Suppressor macrophage treated with lipopolysaccharide for 1 hour (primary cell): ENCODE measurements around the gene FGF14.
A peak's percentile ranks its signal among the peaks of the same experiment; 100 is the strongest.

ENCODE experiments used
- DNase-seq, 3 donors: peaks; one replicate each; pipeline ENCODE4 v3.0.0-alpha.2; 2020 to 2022

FGF14 gene

GRCh38 chr13:101916108-101916774 lies 485.6 kb downstream of the FGF14 start:
- no peak for DNase-seq

- DNase-seq, result no peak
Measured at GRCh38 chr13:101915755-101916107, 486.1 kb downstream of the FGF14 start.

- no peak for DNase-seq
Measured at GRCh38 chr13:101915331-101915730, 486.5 kb downstream of the FGF14 start.

DNA sequence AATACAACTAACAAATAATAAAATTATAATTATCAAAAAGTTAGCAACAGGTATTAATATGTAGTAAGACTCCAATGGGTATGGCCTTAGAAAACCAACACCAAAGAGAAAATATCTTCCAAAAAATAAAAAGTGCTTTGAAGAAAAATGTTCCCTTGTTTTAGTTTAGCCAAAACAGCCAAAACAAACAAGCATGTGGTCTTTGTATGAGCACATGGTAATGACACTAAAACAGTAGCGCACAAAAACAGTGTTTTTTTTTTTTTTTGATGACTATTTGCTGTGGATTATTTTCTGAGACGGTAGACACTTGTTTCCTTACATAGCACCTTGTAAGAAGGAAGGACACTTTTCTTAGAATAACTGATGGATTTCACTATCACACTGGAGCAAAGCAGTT lies 490.1 kb downstream of the FGF14 start:
- no peak for DNase-seq

- no peak for DNase-seq
Measured at GRCh38 chr13:101903890-101904289, 498.0 kb downstream of the FGF14 start.

DNA sequence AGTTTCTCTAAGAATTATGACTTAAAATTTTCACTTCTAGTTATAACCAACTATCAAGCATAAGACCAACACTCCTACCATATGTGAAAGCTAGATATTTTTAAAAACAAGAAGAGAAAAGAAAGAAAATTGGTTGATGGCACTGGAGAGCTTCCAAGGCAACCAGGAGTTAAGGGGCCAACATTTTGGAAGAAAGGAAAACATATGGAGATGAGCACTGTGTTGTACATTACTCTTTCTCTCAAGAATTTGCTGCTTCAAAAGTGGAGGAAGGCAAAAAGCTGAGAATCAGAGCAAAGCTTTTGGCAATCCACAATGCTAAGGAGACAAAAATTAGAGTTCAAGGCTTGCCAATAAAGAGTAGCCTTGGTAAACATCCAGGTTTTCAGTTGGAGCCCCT lies 503.2 kb downstream of the FGF14 start:
- no peak for DNase-seq

- DNase-seq, result no peak
Measured at GRCh38 chr13:101896541-101896940, 505.3 kb downstream of the FGF14 start.

DNA sequence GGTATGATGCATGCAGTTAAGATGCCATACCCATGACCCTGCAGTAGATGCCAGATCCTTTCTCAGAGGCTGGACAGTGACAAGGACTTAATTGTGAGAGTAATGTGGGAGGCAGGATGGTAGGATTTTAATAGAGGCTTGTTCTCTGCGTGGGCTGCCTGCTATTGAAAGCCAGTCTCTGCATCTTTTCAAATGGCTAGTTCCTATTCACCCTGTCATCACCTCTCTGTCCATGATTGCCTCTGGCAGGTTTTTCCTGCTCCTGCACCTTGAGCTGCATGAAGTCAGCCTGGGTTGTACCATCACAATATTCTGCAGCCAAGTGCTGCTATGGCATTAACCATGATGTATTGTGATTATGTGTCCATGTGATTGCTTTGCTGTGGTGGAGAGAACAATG lies 508.8 kb downstream of the FGF14 start:
- DNase-seq, result no peak

GRCh38 chr13:101892296-101892695 lies 509.6 kb downstream of the FGF14 start:
- no peak for DNase-seq

DNA sequence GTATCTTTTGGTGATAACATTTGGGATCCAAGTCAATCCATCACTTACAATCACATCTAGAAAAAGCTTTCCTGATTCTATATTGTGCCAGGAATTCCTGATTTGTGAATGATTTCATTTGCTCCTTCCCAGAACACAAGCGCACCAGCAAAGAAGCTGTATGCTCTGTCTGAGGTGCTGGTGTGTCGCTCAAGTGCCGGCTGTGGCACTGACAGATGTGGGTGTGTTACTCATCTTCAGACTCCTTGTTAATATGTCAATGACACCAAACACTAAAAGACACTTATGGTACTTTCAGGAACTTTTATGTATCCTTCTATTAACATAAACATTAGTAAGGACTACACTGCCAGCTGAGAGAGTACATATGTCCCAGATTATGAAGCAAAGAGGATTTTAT lies 520.3 kb downstream of the FGF14 start:
- no peak for DNase-seq

DNA sequence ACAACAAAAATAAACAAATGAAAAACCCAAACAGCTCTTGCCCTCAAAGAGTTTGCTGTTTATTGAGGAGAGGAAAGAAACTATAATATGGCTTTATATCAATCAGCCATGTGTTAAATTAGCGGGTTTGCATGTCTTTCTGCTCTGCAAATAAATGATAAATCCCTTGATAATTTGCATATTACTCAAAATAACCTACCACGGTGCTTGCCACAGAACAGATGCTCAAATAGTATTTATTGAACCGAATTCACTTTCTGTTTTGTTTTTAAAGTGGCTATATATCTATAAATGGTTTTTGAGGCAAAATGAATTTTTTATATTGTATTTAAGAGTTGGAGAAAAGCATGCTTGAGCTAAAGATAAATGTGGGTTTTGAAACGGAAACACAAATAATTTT lies 521.3 kb downstream of the FGF14 start:
- DNase-seq, result no peak

DNA sequence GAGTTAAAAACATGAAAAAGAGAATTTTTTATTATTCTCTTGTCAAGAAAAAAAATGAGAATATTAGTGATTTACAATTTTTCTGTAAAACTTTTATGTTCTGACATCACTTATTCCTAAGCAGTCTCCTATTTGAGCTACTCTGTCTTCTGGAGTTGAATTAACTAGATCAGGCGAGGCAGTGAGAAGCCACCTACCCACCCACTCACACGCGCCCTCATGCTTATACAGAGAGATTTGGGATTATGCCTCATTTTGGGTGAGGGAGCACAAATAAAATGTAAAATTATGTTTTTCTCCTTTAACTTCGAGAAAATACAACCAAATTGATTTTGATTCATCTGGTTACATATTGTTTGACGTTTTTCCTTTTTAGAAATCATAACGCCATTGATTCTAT lies 524.9 kb downstream of the FGF14 start:
- no peak for DNase-seq

GRCh38 chr13:101875717-101876393 lies 526.0 kb downstream of the FGF14 start:
- peak in 1 of 3 donors; percentile 5 for DNase-seq

DNA sequence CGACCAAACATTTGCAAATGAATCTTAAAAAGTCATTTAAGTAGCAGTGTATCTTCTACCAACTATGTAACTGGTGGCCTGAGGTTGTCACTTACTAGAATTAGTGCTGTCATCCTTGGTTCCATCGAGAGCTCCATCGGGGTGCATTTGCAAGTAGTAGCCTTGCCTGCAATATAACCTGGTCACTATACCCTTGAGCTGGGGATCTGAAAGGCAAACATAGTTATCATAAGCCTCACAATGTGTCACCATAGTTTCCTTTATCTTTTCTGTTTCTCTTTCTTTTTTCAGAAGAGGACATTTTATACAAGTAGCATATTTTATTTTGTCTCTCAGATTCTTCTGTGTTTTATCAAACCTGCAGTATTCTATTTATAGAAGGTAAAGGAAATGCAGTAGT lies 526.8 kb downstream of the FGF14 start:
- DNase-seq, result no peak

DNA sequence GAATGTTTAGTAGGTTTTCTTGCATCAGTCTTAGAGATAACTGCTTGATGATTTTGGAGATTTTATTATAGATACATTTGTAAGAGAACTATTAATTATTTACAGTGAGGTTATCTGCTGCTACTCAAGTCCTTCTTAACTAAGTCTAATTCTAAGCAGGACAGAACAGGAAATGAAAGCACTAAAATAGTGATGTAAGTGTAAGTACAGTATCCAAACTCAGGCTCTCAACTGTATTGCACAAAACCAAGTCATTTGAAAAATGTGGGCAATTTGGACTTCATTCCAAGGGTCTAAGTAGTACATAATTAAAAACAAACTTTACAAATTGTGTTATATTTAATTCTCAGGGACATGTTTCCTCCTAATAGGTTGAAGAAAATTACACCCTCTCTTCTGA lies 532.3 kb downstream of the FGF14 start:
- no peak for DNase-seq

DNA sequence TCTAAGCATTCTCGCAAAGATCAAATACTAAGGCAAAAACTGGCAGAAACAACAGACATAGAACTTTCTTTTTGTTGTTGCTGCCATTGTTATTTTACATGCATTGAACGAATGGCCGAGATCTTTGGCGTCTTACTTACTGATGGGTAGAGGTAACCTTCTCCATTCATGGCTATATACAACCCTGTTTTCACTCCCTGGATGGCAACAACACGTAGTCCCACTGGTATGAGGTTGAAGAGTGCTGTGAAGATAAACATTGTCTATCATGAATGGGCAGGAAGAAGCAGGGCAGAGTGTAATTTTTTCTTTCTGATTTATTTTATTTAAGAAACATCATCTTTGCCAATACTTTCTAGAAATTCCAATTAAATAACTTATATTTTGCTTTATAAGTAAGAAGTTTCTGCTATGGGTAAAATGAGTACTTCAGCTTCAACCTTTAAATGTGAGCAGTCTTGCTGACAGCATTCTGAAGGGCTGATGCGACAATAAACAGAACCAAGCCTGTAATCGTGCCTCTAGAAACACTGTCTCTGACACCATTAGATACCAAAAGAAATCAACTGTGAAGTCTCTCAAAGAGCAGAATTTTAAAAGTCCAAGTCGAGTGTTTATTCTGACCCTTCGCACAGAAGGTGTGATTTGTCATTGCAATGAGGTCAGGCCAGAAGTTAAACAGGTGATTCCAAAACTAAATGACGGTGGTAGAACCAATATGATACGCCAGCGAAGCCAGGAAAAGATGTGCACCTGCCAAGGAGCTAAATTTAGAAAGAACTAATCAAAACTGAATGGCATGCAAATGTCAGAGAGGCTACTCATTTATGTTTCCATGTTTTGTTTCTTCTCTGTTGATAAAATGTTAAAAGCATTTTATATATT lies 533.0 kb downstream of the FGF14 start:
- no peak for DNase-seq

GRCh38 chr13:101866889-101867581 lies 534.8 kb downstream of the FGF14 start:
- DNase-seq, result no peak

DNA sequence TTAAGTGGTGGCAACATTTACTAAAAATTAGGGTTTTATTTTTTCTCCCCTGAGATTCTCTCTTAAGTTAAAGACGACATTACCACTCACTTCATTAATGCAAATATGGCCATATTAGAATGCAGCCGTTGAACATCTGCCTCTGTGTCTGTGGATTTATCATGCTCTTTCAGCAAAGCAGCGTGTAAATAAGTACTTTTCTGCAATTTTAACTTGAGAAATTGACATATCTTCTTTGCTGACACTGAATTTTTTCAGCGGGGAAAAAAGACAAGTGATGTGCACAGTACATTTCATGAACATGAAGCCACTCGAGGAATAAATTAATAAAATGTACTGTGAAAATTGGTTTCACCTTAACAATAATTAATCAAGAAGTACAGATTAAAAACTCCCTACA lies 543.0 kb downstream of the FGF14 start:
- no peak for DNase-seq

DNA sequence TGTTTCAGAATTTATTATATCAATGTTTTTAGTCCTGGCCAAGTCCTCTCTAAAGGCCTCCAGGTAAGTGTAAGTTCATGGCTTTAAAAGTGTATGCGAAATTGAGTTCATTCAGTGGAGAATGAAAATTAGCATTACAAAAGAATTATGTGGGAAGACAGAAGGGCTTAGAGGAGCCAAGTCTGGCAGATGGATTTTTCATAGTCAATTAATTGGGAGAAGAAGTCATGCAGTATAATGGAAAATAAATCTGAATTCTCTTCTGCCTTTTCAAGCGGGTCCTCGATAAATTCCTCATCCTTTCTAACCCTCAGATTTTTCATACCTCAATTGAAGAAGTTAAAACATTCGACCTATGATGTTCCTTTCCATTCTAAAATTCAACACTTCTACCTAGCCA lies 555.1 kb downstream of the FGF14 start:
- DNase-seq, result no peak

DNA sequence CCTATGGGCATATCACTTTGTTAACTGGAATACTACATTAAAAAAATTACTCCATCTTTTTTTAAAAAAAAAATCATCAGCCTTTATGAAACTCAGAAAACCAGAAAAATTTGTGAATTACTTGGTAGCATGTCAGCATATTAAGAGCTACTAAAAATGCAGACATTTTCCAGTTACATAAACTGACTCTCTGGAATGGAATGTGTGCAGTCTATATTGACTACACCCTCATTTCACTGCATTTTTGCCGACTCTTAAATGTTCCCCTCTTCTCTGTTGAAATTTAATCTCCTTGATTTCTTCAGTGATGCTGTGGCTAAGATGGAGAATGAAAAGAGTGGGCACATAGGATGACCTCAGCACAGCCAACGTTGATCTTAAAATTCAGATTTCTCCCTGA lies 555.6 kb downstream of the FGF14 start:
- DNase-seq, result no peak

GRCh38 chr13:101845245-101846020 lies 556.4 kb downstream of the FGF14 start:
- DNase-seq, result no peak

- DNase-seq, result no peak
Measured at GRCh38 chr13:101841698-101842097, 560.1 kb downstream of the FGF14 start.

DNA sequence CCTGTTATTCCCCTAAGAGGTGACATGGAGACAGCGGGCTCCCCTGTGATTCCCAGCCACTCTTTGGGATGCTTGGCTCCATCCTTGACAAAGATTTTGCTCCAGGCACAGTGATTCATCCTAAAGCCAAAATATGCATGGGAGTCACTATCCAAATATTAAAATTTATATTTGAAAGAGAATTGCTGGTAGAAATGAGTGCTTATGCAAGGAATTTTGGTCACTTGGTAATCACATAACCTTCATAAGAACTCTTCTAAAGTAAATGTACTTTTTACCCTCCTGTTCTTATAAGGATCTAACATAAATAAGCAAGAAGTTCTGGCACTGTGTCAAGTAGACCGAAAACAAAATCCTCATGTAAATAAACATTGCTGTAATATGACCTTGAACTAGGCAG lies 563.5 kb downstream of the FGF14 start:
- DNase-seq, result no peak
